Activated T-helper 9 cell treated with anti-CD3 and anti-CD28 coated beads, Interleukin-2, amount 50 U/mL, for 16 hours (primary cell): Measurements from ENCODE around the gene AGBL3.
A peak's percentile ranks its signal among the peaks of the same experiment; 100 is the strongest.

Experiments used
- DNase-seq: peaks from one replicate; pipeline ENCODE4 v3.0.0-alpha.2; 2020; ENCODE audit warnings: low read depth

AGBL3 gene

GRCh38 chr7:134986363-134987251 lies at the start of gene AGBL3:
AGBL3 (plus strand) TSS chr7:134986508; CDS start chr7:134987934, 1,426 bp downstream.
- DNase-seq: peak; percentile 75

DNA sequence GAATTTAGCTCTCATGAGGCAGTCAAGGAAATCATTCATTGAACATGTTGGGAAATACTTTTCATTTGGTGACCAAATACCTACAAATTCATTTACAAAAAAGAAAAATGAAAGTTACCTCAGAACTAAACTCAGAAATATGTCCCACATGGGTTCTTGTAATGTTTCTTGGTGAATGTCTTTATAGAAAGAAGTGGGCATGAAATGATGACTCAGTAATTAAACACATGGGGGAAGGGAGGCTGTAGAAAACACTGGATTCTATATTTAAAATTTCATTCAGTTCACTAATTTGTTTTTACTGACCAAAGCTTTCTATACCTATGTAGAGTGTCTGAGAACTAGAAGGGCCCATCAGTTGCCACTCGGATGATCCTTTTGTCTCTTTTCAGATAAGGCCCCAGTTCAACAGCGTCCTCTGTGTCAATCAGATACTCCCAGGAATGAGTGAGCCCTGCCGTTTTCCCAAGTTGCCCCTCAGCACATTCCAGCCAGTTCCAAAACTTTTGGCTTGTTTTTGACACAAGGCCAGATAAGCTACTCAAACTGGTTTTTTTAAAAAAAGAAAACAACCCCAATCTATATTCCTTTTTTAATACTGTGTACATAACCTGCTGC lies 49.3 kb upstream of the AGBL3 start:
- no peak for DNase-seq

- no peak for DNase-seq
These were observed 48.2 kb upstream of the AGBL3 start for GRCh38 chr7:134938141-134938540.

- DNase-seq: no peak
These were observed 47.2 kb upstream of the AGBL3 start for GRCh38 chr7:134939136-134939535.

DNA sequence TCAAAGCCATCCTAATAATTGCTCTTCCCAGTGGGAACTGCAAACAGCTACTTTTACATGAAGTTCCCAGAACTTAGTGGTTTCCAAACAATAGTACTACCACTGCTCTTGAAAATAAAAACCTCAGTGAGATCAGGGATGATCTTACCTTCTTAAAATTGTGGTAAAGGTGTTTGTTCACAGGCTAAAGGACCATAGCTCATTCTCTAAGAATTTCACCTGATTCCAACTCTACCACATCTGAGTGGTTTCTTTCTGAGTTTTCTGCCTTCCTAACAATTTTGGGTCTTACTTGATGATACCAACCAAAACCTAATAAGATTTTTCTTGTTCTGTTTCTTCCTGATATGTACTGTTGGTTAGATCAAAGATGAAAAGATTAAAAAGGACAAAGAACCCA lies 45.6 kb upstream of the AGBL3 start:
- DNase-seq: no peak

- DNase-seq: no peak
These were observed 45.0 kb upstream of the AGBL3 start for GRCh38 chr7:134941185-134941900.

DNA sequence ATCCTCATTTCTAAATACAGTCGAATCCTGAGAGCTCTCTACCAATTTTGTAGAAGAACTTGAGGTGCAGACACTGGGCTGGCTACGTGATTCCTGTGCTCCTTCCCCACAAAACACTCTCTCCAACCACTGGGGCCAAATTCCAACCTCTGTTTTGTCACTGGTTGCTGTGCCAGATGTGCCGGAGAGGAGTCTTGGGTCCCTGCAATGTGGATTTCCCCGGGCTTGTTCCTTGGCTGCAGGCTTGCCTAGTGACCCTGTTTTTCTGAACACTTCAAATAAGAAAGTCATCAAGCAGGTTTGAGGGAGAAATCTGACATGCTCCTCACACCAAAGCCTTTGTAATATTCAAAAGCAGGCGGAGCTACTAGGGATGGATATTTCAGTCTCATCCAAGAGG lies 44.4 kb upstream of the AGBL3 start:
- no peak for DNase-seq

GRCh38 chr7:134942690-134943466 lies 43.4 kb upstream of the AGBL3 start:
- no peak for DNase-seq

GRCh38 chr7:134943785-134944400 lies 42.4 kb upstream of the AGBL3 start:
- no peak for DNase-seq

GRCh38 chr7:134945691-134946090 lies 40.6 kb upstream of the AGBL3 start:
- DNase-seq: no peak

- DNase-seq: no peak
These were observed 40.0 kb upstream of the AGBL3 start for GRCh38 chr7:134946260-134946659.

- DNase-seq: no peak
These were observed 39.0 kb upstream of the AGBL3 start for GRCh38 chr7:134947329-134947728.

- DNase-seq: no peak
These were observed 38.5 kb upstream of the AGBL3 start for GRCh38 chr7:134947831-134948230.

GRCh38 chr7:134948246-134948645 lies 38.1 kb upstream of the AGBL3 start:
- DNase-seq: no peak

DNA sequence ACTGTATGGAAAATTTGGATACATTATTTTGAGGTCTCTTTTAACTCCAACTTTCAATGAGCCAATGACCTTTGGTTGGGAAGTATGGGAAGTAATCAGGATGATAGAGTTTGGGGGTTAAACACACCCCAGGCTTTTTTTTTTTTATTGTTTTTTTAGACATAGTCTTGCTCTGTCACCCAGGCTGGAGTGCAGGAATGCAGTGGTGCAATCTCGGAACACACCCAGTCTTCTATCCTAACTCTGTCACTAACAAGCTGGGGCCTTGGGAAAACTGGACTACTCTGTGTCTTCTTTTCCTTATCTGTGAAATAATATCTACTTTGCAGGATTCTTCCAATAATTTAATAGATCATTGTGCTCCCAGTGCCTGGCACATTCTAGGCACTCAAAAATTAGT lies 37.6 kb upstream of the AGBL3 start:
- no peak for DNase-seq

DNA sequence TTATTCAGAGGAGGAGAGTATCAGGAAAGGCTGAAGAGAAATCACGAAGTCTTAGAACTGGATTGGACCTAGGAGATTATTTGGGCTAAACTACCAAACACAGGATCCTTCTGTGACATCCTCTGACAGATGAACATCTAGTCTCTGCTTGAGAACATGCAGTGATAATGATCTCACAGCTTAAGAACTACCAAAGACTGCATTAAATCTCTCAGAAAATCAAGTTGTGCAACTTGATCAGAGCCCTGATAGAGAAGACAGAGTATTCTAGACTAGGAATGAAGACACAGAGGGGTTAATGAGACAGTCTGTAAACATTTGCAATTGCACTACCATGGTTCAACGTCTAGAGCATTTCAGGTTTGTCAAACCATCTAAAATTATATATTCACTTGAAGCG lies 37.1 kb upstream of the AGBL3 start:
- no peak for DNase-seq

GRCh38 chr7:134954197-134955082 lies 31.9 kb upstream of the AGBL3 start:
- DNase-seq: no peak

DNA sequence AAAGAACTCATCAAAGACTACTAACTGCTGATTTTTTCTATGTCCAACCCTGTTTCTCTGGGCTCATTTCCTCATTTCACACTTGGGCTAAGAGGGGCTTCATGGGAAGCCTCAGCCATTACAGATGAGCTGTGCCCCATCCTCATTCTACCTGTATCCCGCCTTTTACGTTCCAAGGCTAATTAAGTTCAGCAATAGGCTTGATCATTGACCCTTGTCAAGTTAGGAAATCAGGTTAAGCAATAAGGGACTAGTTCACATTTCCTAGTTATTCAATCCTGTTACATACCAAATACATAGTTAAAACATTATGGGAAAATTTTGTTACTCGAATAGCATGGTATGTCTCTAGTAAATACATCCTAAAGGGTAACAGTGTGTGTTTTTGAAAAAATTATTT lies 29.3 kb upstream of the AGBL3 start:
- DNase-seq: no peak

DNA sequence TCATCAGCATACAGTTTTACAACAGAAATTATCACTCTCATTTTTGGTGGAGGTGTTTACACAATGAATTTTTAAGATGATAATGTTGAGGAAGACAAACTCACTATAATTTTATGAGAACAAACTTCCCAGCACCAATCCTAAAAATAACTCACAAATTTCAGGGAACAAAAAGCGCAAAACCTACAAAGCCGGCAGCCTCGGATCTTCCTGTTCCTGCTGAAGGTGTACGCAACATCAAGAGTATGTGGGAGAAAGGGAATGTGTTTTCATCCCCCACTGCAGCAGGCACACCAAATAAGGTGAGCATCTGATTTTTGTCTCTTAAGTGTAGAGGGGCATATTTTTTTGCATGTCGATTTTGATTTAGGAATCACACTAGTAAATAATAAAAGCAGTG lies 26.5 kb upstream of the AGBL3 start:
- no peak for DNase-seq

- no peak for DNase-seq
These were observed 24.0 kb upstream of the AGBL3 start for GRCh38 chr7:134962270-134962780.
